GM21528 (cell line): ENCODE results near the gene MYOF.
"Not testable (repeated sequence)": the region's sequence is repeated elsewhere in the genome, so short reads cannot be mapped to it uniquely, and the experiment has no call there.

Experiments
- ATAC-seq: cut with Tn5 transposase; IDR thresholded peaks from one replicate; pipeline ENCODE4 v1.9.1; 2021; ENCODE audit warnings: mild to moderate bottlenecking, moderate library complexity; ENCODE audit not compliant: unreplicated experiment, low FRiP score

Gene MYOF

DNA sequence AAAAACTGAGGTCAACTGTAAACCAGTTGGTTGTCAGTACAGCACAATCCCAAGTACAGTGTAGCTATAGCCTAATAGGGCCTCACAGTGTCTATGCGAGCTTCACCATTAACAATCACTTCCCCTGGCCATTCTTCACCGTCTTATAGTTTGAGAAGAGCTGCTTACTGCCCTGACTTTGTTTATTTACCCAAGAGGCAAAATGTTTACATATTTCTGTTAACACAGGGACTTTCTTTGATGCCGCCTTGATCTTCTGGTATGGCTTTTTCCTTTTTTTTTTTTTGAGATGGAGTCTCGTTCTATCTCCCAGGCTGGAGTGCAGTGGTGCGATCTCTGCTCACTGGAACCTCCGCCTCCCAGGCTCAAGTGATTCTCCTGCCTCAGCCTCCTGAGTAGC, 3.3 kb downstream of the MYOF start:
- ATAC-seq = no peak

DNA sequence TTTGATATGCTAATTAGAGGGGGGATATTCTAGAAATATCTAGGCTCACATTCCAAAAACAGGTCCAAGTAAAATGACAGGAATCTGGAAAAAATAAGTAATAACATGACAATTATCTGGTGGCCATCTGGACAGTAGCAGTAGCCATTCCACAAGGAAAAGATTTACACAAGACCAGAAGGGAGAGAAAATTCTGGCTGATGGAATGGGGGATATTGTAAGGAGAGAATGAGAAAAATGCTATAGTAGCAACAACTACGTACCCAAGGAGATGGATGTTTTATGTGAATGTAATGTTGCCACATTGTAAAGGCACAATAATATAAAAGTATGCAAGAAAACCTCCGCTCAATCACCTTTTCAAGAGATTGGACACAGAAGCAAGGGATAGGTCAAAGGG, 5.4 kb downstream of the MYOF start:
- no peak for ATAC-seq

DNA sequence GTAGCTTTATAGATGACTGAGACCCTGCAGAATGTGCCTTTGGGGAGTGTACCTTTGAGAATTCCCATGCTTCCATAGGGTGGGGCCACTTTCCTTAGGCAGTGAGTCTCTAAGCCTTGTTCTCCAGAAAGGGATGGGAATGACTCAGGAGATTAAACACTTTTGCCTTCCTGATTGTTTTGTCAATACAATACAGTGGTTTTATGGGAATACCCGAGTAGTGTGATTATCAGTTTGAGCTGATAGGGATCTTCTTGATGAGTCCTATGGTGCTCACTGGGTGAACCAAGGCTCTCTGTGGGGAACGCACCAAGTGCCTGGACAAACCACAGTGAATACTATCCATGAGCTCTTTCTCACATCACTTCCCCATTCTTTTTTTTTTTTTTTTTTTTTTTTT, 6.3 kb downstream of the MYOF start:
- ATAC-seq = no peak

DNA sequence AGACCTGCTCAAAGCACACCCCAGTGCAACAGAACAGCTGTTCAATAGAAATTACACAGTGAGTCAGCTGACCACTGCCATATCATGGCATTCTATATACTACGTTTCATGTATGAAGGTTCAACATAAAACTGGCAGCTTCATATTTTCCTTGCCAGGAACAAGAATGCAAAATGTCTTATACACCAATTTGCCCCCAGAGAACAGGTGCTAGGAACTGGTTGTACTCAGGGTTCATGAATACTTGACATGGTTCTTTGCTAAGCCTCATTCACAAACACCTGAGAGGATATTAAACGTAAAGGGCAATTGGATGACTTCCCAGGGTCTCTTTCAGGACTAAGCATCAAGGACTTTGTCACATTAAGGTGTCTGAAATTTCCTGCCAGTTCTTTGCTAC, 6.9 kb downstream of the MYOF start:
- no peak for ATAC-seq

DNA sequence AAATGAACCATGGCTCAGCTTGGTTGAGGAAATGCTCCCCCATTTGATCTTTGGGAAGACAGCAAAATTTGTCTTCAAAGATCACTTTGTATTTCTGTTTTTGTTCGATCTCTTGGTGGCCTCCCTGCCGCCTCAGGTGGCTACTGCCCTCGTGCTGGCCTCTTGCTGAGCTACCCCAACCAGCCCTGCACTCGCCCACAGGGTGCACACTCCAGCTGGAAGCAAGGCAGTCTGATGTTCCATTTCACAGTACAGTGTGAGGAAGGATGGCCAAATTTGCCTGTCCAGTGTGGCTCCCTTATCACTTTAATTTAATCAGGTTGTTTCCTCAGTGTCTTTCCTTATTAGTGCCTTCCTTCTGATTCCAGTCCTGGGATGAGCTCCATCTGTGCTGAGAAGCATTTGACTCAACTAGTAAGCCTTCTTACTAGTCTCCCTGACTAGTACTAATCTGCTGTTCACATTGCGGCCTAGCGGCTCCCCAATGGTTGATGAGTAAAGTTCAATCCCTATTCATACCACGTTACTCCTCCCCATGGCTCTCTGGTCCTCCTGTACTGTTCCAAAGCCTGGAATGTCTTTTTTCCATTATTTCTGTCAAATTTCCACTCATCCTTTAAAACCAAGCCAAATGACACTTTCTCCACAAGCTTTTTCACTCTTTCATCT, 8.2 kb downstream of the MYOF start:
- no peak for ATAC-seq

DNA sequence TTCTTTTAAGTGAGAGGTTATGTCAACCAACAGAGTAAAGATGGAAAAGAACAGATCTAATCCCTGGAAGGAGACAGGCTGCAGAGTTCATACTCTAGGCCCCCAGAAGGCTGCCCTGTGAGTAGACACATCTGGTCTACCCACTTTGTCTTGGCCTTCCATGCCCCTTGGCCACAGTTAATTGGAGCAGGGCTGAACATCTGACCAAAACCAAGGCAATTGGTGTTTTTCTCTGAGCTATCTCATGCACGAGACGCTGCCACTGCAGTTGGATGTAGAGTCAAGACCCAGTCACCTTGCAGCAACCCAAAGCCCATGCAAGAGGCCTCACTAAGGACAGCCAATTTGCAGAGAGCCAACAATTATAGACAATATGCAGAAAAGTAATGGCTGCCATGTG, 9.0 kb downstream of the MYOF start:
- ATAC-seq = no peak

DNA sequence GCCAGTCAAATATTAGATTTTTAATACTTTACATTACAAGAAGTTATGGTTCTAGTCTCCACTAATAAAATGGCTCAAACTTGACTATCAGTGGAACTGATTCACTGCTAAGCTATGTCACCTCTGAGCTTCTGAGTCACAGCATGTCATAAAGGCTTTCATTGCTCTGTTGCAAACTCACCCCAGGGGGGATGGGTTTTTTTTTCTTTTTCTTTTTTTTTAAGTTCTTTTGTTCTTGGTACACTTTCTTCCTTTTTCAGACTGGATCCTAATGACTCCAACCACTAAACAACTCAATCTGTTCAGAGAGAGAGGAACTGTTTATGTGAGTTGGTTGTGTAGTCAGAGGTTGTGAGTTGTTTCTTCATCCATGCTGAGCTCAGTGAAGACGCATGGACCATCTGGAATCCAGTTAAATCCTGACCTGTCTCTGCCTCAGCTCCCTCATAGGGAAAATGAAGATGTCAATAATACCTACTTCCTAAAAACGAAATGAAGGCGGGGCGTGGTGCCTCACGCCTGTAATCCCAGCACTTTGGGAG, 11.0 kb downstream of the MYOF start:
- no peak for ATAC-seq

DNA sequence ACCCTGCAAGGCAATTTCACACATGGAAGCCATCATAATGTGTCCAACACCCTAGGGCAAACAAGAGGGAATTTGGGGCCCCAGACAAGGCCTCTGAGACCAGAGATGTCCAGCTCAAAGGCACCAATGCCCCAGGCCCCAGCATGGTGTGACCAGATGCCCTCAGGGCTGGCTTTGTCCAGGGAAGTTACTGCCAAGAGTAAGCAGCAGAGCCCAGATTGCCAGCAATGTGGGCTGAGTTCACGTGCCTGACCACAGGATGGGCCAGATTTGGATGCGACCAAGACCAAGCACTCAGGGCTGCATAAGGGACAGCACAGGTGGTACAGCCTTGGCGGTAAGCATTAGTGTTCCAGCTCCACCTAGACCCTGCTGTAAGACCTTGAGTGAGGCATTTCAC, 12.7 kb downstream of the MYOF start:
- ATAC-seq = no peak

DNA sequence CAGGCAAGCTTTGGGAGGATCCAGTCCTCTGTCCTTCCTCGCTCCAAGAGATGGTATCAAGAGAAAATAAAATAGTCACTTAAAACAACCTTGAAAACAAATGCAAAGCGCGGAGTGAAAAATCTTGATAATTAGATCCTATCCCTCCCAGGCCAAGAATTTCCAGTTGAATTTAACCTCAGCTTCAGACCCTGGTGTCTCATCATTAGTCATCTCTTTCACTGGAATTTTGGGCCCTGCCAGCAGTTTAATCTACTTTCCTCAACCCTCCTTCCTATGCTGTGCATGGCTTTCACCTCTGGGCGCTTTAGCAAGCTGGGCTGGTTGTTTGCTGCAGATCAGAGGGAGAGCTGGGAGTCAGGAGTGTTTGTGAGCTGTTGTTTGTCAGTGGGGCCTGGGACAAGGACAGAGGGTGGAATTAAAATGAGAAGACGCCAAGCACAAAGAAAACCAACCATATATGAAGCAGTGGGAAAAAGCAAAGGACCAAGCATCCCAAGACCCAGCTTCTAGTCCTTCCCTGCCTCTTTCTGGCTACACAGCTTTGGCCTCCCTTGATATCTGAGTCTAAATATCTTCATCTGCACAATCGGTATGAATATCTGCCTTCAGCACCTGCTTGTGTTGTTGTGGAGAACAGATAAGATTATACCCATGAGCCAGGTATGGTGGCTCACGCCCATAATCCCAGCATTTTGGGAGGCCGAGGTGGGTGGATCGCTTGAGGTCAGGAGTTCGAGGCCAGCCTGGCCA, 13.5 kb downstream of the MYOF start:
- ATAC-seq = no peak

DNA sequence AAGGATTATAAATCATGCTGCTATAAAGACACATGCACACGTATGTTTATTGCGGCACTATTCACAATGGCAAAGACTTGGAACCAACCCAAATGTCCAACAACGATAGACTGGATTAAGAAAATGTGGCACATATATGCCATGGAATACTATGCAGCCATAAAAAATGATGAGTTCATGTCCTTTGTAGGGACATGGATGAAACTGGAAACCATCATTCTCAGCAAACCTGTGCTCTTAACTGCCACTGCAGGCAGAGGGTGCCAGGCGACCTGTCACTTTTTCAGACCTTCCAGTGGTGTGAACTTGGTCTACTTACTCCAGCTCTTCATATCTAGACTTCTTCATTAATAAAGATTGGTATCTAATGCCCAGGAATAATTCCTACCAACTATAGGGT, 14.5 kb downstream of the MYOF start:
- not testable (repeated sequence) for ATAC-seq

DNA sequence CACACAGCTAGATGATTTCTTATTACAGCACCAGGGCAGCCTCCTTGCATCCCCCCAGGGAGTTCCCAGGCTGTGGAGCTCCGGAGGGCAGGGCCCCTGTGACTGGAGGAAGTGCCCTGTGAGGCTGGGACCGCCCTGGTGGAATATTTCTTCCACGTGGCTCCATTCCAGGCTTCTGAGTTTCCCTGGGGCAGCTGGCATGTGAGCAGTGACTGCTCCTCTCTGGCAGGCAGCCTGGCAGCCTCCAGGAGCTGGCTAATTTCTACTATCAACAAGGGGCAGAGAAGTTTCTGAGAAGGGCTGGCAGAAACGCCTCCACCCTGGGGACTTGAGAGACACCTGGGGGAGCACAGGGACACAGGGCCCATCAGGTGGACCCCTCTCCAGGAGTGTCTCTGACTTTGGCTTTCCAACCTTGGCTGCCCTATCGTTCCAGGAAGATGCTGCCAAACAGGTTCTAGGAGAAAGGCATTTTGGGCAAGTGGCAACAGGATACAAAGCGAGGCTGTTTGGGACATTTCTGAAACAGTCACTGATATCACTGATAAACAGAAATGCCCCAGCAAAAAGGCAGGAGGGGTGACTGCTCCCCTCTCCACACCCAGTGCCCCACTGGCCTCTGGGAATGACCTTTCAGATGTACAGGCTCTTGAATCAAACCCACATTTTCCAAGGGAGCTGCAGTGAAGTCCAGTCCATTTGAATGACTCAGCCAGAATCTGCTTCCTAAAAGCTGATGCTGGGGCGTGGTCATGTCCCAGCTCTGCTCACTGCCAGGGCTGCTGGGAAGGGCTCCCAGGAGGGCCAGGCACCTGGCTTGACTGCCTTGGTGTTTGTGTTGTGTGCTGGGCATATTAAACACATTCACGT, 16.1 kb downstream of the MYOF start:
- no peak for ATAC-seq

DNA sequence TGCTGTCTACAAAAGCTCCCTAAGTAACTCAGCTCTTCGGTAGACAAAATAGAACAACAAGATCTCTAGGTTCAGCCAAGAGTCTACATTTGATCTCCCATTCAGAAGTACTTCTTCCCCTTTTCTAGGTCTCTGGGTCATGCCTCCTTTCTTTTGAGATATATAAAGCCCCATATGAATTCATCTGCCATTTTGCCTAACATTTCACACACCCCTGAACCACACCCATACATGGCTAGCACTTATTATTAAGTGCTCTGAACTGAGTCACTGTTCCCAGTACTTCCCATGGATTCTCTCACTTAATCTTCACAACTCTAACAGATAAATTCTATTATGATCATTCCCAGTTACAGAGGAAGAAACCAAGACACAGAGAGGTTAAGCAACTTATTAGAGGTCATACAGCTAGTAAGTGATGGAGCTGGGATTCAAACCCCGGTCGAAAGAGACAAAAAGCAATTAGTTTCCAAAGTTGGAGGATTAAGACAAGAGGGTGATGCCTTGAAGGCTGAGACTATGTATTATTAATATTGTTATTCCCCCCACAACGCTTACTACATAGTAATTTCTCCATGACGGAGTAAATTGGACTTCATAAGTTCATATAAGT, 17.3 kb downstream of the MYOF start:
- ATAC-seq = no peak

DNA sequence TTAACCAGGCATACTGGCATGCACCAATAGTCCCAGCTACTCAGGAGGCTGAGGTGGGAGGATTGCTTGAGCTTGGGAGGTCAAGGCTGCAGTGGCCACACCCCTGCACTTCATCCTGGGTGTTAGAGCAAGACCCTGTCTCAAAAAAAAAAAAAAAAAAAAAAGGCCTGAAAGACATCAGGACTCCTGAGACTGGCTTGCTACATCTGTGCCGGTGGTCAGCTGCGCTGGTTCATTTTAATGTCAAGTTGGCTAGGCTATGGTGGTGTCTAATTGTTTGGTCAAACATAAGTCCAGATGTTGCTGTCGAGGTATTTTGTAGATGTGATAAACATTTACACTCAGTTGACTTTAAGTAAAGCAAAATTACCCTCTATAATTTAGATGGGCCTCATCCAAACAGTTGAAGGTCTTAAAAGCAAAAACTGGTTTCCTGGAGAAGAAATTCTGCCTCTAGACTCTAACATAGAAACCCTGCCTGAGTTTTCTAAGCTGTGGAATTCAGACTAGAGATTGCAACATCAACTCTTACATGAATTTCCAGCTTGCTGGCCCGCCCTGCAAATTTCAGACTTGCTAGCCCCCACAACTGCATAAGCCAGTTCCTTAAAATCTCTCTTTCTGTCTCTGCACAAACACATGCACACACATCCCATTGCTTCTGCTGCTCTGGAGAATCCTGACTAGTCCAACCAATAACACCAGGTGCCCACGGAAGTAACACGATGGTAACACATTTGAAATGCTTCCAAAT, 18.2 kb downstream of the MYOF start:
- ATAC-seq = no peak

DNA sequence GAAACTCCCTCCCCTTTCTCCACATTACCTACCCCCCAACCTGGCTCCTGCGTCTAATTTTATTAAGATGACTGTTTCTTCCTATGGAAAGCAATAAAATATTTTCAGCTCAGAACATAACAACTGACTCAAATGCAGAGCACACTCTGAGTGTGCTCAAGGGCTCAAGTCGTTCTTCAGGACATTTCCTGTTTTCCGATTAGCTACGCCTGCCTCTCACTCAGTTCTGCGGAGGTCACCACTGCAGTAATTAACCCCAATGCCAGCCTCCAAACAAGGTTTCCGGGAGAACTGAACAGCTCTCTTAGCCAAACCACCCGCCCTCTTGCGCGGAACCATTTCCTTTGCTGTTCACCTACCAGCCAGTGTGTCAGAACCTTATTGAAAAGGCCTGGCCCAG, 19.3 kb downstream of the MYOF start:
- no peak for ATAC-seq

DNA sequence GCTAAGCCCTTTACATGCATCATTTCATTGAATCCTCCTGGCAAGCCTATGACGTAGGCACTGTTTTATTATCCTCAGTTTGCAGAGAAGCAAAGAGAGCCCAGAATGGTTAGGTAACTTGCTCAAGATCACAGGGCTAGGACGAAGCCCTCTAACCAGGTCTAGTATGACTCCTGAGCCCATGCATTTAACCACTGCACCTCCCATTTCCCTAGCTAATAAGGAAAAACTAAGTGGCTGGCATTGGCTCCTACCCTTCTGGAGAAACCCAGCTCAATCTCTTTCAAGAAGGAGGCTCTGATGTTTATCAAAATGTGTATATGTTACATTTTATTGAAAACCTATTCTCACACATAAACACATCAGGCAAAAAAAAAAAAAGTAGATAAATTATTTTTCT, 19.8 kb downstream of the MYOF start:
- ATAC-seq = no peak

DNA sequence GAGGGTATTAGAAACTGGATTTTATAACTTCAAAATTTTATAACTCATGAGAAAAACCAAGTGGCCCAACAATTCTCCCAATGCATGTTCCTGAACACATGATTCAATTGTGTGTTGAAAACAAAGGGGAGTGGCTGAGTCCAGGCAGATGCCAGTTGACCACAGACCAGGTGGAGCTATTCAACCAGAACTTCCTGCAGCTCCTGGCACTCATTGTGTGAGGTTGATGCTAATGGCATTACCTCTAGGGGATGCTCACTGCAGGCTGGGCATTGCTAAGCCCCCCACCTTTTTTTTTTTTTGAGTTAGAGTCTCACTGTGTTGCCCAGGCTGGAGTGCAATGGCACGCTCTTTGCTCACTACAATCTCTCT, 20.3 kb downstream of the MYOF start:
- no peak for ATAC-seq

DNA sequence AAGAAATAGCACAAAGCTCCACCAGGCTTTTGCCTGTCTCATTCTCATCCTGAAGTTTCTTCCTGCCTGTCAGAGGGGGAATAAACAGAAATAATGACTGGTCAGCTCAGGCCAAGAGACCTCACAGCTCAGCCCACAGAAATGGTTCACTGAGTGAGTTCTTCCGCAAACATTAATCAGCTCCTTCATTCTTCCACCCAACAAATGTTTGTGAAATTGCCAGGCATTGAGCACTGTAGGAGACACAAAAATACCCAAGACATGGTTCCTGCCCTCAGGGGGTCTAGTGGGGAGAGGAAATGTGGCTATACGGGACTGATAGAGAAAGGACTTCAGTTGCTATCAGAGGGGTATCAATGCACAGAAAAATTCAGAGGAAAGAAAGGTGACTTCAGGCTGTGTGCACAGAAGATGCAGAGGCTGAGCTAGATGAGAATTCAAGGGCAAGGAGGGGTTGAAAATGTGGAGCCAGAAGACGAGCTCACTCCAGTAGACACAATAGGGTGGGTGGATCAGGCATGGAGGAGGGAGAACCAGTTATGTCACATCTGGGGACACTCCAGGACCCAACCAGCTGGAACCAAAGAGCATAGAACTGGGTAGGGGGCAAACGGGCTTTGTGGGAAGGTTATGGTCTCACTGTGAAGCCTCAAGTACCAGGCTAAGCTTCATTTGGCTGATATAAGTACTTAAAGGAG, 20.9 kb downstream of the MYOF start:
- ATAC-seq = no peak

DNA sequence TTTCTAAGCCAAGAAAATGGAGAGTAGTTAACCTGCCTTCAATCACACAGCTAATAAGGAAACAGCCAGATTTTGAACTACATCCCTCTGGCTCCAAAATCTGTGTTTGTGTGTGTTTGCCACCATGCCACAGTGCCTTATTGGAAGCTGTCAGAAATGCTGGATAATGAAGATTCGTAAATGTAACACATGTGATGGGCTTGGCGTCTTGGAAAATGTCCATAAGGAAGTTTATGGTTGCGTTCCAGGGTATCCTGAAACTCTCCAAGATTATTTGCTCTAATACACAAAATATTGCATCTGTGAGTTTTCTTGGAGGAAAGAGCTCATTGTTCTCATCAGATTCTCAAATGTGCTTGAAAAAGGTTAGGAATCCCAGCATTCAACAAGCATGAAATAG, 22.7 kb downstream of the MYOF start:
- ATAC-seq = no peak

DNA sequence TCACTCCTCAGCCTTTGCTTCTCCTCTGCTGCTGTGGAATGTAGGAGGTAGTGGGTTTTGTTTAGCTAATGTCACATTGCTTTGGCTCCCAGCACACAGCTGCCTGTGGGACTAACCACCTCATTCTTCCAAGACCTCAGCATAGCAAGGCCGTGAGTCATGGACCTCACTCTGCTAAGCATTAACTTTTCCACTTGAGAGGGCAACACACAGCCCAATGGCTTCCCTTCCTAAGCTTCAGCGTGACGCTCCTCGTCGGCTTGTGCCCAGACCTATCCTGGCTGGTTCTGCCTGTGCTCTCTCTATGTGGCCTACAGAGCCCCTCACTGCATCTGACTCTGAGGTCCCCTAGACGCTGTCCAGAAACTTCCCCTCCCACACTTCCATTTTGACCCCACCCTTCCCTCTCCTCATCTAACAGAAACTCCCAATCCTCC, 23.3 kb downstream of the MYOF start:
- ATAC-seq = no peak
